ENCODE measurements around the gene DLG2.
"Not testable (repeated sequence)": the region's sequence is repeated elsewhere in the genome, so short reads cannot be mapped to it uniquely, and the experiment has no call there.

Gene DLG2

DNA sequence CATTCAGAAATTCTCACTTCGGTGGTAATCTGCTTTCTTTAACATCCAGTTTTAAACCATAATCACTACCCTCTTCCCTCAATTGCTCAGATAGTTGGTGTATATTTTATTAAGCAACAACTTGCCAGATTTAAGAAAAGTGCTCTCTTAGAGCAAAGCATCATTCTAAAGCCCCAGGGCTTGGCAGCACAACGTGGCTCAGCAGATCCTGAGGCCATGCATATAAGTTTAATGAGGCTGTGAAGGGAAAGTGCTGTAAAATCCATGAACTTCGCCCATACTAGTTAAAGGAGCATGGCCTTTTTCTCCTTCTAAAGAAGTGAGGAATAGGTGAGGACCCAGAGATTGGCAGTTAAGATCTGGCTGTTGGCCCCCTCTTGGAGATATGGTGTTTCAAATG is 1858.7 kb downstream of the DLG2 start:
- DNase-seq (ENCODE audit: low read depth) = no peak

GRCh38 chr11:83766932-83767331 is 1860.2 kb downstream of the DLG2 start:
- DNase-seq (ENCODE audit: low read depth) = no peak

- no peak for DNase-seq (ENCODE audit: low read depth)
Measured at GRCh38 chr11:83764643-83765042, 1862.5 kb downstream of the DLG2 start.

GRCh38 chr11:83760932-83761331 is 1866.2 kb downstream of the DLG2 start:
- DNase-seq (ENCODE audit: low read depth) = no peak

DNA sequence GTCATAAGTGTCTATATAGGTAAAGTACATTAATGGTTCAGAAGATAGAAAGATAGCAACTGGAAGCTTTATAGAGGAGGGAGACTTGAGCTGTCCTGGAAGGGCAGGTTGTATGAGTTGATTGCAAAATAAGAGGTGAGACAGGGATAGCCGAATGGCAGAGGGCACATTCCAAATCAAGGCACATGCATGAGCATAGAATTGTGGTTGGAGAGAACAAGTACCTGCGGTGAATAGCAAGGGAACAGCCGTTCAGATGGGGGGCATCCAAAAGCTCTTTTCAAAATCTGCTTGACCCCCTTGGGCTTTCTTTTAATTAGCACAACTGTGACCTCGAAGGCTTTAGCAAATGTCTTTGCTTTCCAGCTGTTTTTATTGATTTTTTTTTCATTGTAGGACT is 1868.0 kb downstream of the DLG2 start:
- DNase-seq (ENCODE audit: low read depth) = no peak

DNA sequence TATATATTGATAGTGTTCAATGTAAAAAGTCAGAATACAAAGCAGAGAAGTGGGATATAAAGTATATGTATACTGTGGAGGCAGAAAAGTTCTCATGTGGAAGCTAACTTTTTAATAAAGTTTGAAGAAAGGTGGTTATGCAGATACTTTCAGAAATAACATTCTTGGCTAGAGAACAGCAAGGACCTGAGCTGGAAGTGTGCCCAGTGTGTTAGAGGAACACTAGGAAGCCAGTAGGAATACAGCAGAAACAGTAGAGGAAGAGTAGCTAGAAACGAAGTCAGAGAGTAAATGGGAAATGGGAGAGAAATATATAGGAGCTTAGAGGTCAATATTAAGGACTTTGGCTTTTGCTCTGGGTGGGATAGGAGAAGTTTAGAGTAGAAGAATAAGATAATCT is 1876.1 kb downstream of the DLG2 start:
- no peak for DNase-seq (ENCODE audit: low read depth)

DNA sequence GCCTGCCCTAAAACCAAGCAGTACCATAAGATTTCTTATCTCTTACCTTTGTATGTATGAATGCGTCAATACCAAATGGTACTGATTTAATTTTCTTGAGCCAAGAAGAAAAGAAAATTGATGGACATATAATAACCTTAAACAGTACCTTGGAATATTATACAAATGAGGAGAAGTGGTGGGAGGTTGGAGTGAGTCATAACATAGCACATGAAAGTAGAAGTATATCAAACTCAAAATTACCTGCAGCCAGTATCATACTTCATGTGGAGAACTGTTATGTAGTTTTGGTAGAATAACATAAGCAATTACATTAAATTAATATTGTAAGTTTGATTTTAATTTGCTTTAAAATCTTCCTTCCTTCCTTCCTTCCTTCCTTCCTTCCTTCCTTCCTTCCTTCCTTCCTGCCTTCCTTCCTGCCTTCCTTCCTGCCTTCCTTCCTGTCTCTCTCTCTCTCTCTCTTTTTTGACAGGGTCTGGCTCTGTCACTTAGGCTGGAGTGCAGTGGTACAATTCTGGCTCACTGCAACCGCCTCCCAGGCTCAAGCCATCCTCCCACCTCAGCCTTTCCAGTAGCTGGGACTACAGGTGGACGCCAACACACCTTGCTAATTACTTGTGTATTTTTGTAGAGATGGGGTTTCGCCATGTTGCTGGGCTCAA is 1880.1 kb downstream of the DLG2 start:
- DNase-seq (ENCODE audit: low read depth) = no peak

GRCh38 chr11:83744620-83745192 is 1882.4 kb downstream of the DLG2 start:
- DNase-seq (ENCODE audit: low read depth) = no peak

DNA sequence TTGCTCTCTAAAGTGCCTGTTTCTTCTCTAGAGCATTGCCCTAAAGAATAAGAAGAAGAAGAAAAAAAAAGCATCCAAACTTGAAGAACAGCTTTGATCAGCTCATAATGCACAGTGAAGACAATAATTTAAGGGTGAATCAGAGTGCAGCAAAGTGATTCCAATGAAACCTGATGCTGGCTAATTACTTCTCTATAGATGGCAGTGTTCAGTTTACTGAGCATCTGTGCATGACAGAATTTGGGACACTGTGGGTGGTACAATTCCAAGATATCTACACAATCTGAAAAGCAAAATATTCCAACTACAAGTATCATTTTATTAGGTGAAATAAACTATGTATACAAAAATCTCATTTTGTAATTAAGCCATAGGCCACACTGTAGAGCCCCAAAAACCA is 1890.5 kb downstream of the DLG2 start:
- no peak for DNase-seq (ENCODE audit: low read depth)

DNA sequence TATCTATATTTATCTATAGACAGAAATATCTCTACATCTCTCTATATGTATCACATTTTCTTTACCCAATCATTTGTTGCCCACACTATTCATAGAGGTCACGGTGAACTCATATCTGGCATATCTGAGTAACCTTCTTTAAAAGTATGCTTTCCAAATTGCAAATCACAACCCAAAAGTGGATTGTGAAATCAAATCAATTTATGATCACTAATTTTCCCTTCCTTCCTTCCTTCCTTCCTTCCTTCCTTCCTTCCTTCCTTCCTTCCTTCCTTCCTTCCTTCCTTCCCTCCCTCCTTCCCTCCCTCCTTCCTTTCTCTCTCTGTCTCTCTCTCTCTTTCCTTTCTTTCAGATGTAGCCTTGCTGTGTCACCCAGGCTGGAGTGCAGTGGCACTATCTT is 1893.0 kb downstream of the DLG2 start:
- DNase-seq (ENCODE audit: low read depth) = no peak

DNA sequence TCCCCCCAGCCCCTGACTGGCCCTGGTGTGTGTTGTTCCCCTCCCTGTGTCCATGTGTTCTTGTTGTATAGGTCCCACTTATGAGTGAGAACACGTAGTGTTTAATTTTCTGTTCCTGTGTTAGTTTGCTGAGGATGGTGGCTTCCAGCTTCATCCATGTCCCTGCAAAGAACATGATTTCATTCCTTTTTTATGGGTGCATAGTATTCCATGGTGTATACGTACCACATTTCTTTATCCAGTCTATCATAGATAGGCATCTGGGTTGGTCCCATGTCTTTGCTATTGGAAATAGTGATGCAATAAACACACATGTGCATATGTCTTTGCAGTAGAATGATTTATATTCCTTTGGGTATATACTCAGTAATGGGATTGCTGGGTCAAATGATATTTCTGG is 1895.9 kb downstream of the DLG2 start:
- not testable (repeated sequence) for DNase-seq (ENCODE audit: low read depth)

GRCh38 chr11:83728281-83728680 is 1898.9 kb downstream of the DLG2 start:
- no peak for DNase-seq (ENCODE audit: low read depth)

- DNase-seq (ENCODE audit: low read depth) = no peak
Measured at GRCh38 chr11:83727251-83727650, 1899.9 kb downstream of the DLG2 start.

- DNase-seq (ENCODE audit: low read depth) = no peak
Measured at GRCh38 chr11:83726316-83726715, 1900.8 kb downstream of the DLG2 start.

GRCh38 chr11:83725728-83726127 is 1901.4 kb downstream of the DLG2 start:
- DNase-seq (ENCODE audit: low read depth) = no peak

DNA sequence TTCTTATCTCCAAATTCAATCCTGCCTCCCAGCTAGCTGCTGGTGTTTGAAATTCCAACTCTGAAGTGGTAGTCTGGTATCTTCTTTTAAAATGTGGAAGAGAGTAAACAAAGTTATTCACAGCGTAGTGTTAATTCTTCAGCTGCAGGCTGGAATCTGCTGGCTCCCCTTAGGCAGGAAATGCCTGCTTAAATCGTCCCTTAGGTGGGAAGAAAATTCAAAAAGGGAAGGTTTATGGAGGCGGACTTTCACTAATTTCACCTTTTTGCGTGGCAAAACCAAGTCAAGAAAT is 1901.9 kb downstream of the DLG2 start:
- DNase-seq (ENCODE audit: low read depth) = no peak

- no peak for DNase-seq (ENCODE audit: low read depth)
Measured at GRCh38 chr11:83723999-83724398, 1903.1 kb downstream of the DLG2 start.

DNA sequence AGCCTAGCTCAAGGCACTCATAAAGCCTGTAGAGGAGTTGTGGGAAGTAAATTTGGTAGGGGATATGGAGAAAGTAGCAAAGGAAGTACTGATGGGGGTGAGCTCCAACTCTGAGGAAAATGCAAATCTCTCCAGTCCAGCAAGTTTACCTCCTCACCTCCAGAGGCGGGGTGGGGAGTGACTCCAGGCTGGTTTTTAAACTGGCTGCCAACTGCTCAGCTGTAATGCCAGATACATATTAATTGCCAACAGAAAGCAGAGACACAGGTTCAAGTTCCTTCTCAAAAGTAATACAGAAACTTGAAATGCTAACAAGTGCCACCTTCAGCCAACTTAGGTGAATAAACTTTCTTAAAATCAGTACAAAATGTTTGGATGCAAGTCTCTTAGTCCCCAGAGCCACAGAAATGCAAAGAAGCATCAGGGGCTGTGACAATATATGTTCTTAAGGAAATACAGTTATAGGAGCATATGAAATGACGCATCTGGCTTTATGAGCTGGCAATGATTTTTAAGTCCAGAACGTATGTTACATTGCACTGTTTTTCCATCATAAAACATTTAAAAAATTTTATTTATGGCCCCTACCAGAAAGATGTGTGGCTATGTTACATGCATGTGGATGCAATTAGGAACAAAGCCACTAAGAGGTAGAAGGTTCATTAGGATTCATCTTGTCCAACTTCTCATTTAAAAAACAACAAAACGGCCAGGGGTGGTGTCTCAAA is 1904.6 kb downstream of the DLG2 start:
- no peak for DNase-seq (ENCODE audit: low read depth)

DNA sequence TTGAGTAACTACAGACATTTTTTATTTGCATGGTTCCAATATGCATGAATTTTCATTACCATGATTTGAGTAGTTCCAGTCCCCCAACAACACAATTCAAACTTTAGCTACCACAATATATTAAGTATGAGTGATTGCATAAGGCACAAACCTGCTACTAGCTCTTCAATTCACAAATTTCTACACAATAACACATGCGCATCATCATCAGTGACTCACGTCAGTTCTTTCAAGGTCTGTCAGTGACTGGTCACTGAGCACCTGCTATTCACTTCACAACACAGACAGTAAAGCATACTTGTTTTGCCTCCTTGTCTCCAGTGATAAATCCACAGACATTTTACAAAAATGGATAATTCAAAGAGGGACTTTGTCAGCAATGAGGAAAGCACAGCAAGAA is 1905.9 kb downstream of the DLG2 start:
- no peak for DNase-seq (ENCODE audit: low read depth)

DNA sequence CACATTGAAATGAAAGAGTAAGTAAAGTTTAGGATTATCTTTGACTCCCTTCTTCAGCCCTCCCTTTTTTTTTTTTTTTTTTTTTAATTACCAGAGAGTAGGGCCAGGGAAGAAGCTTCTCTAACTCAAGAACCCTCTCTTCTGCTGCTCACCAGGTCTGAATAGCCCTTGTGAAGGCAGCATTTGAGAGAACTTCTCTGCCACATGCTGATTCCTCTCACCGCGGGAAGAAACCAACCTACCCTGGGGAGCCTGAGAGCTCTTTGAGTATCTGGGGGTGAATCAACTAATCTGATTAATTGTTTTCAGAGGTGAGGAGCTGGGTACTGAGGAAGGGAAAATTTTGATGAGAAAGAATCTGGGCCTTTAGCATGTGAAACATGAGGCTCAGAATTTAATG is 1906.5 kb downstream of the DLG2 start:
- DNase-seq (ENCODE audit: low read depth) = no peak

GRCh38 chr11:83717537-83717936 is 1909.6 kb downstream of the DLG2 start:
- no peak for DNase-seq (ENCODE audit: low read depth)

DNA sequence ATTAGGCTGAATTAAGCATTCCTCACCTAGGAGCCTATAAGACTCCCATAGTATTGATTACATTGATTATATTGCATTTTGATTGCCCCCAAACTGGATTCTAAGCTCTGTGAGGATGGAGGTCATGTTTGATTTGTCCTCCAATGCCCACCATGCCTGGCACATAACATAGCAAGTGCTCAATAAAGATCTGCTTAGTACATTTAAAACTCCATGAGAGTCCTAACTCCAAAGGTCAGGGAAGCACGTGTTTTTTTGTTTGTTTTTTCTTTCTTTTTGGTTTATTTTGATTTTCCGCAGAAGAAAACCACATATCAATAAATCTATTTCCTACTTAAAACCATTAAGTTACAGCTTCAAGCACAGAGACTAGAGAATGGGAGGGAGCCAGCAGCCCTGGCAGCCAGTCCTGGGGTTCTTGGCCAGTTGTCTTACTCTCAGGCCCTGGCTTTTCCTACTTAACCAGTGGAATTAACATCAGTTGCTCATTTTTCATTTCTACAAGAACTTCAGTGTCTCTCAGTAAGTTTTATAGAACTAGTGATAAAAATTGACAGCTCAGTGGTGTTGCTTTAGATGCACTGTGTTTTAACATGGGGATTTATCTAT is 1911.1 kb downstream of the DLG2 start:
- DNase-seq (ENCODE audit: low read depth) = no peak

GRCh38 chr11:83713708-83714107 is 1913.4 kb downstream of the DLG2 start:
- DNase-seq (ENCODE audit: low read depth) = no peak
